GM18508 (cell line): ENCODE data around the gene CPNE1.
"Not testable (repeated sequence)": the region's sequence is repeated elsewhere in the genome, so short reads cannot be mapped to it uniquely, and the experiment has no call there.

Source experiments
- ATAC-seq: cut with Tn5 transposase; IDR thresholded peaks from one replicate; pipeline ENCODE4 v1.9.1; 2021; ENCODE audit warnings: moderate number of reproducible peaks; ENCODE audit not compliant: insufficient read depth, unreplicated experiment

The CPNE1 gene

DNA sequence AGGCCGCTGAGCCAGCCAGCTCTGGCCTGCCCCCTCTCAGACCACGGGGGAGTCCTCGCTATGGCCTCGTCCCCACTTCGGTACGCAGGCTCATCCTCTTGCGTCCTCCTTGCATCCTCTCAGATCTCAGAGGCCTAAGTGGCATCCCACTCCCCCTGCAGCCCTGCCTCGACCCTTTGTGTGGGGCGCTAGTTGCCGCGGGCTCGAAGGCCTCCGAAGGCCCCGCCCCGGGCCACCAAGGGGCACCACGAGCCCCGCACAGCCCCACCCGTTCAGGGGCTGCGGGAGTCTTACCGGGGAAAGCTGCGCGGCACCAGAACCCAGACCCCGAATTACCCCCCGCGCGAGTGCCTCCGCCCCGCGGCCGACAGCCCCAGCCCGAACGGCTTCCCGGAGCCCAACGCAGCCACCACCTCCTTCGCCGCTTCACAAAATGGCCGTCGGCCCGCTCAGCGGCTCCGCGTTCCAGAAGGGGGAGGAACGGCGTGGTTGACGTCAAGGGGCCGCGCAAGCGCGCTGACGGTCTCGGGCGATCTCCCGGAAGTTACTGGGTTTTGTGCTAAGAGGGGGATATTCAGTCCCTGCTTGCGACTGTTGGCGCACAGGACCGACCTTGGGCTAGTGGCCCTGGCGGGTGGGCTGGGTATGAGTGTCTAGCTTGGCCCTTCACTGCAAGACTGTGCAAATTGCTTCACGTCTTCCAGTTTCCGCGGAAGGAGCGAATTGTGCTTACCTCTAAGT lies at the start of gene CPNE1, which contains the start of gene RBM12:
Gene CPNE1 (minus strand): TSS at position 435 of the 741 bp plus-strand sequence. CDS start 31,977 bp downstream, outside the sequence.
Gene RBM12 (minus strand): TSS at position 435 of the 741 bp plus-strand sequence. CDS start 9,578 bp downstream, outside the sequence.
- no peak for ATAC-seq

DNA sequence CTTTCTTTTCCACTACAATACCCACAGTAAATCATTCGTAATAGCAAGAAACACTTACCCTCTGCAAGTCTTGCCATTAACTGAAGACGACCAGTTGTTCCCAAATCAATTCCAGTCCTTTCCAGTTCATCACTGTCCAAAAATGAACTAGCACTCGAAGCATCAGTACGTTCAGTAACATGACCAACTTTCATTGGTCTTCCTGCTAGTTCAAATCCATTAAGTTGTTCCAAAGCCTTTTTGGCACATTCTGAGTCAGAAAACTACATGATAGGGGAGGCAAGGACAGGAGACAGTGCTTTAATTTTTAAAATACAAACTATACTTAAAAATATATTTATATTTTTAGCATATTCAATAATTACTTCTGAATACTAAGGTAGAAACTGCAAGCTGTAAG lies 49.4 kb upstream of the CPNE1 start:
- no peak for ATAC-seq

DNA sequence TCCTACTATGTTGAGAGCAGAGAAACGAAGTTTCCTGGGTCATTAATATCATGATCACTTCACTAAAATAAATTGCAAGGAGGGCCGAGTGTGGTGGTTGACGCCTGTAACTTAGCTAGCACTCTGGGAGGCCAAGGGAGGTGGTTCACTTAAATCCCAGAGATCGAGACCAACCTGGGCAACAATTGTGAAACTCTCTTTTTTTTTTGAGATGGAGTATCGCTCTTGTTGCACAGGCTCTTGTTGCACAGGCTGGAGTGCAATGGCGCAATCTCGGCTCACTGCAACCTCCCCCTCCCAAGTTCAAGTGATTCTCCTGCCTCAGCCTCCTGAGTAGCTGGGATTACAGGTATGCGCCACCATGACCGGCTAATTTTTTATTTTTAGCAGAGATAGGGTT lies 48.4 kb upstream of the CPNE1 start:
- not testable (repeated sequence) for ATAC-seq

DNA sequence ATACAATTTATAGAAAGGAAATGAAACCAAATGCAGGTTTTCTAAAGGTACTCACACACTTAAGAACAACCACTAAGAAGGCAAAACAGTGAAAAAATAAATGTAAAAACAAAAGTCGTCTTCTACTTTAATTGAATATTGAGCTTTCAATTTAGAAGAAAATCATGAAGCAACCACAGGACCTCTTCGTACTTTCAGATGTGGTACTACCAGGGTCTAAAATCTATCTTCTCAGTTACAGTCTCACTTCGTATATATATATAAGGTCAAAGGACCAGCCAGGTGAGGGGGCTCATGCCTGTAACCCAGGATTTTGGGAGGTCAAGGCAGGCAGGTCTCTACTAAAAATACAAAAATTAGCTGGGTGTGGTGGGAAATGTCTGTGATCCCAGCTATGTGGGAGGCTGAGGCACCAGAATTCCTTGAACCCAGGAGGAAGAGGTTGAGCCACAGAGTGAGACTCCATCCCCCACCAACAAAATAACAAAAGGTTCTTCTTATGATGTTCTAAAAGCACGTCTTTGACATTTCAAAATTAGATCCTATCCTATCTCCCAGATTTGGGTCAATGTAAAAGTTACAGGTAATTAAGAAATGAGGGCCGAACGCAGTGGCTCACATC lies 47.0 kb upstream of the CPNE1 start:
- no peak for ATAC-seq

DNA sequence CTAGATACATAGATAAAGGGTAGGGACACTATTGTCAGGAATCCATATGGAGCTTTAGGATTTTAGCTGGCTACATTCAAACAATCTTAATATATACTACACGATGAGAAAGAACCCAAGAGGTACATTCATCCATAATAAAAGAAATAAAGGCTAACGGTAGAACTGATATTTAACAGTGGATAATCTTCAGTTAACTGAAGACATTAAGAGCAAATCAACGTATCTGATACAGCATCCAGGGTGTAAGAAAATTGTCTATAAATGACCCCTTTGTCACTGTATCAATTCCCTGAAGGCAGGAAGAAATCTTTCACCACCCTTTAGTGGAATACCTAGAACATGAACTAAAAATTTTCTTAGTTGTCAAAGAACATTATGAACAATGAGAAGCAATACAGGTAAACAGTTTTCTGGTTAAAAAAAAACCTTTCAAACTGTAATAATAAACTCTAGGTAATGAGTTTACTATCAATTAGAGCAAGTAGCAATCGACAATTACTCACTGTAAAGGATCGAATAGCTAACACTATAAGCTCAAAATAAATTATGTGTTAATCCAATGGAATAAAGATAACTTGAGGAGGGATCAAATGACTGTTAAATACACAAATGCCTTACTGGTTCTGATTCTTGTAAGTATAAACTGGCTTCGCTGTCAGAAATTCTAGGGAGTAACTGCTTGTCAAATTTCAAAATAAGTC lies 46.3 kb upstream of the CPNE1 start:
- ATAC-seq: no peak

DNA sequence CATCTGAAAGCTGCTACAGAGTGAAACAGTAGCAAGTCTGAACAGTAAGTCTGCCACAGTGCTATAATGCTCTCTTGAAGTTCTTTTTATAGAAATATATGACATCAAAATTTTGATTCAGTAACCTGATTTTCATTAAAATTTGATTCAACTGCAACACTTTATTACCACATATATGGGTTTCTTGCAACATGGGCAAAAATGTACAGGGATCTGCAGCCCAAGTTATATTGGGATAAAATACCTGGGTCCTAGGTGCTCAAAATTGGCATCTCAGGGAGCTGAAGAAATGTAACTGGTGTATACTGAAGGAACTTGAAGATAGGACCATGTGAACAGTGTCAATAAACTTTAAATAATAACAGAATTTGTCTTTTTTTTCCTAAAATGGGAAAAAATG lies 45.3 kb upstream of the CPNE1 start:
- ATAC-seq: no peak

DNA sequence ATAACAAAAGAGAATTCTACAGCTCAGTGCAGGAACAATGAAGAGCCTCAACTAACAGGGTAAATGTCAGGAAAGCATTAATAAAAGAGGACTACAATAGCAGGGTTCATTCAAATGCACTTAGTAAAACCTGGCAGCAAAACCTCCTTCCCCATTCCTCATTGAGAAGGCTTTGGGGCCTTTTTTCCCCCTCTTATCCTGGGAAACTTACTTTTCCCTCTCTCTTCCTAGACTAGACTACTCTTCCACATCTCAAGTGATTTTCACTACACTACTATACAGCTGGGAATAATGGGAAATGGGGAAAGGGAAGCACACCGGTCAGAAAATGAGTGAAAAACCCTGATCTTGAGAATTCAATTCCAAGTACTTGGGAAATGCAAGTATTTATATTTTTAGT lies 44.6 kb upstream of the CPNE1 start:
- ATAC-seq: no peak

DNA sequence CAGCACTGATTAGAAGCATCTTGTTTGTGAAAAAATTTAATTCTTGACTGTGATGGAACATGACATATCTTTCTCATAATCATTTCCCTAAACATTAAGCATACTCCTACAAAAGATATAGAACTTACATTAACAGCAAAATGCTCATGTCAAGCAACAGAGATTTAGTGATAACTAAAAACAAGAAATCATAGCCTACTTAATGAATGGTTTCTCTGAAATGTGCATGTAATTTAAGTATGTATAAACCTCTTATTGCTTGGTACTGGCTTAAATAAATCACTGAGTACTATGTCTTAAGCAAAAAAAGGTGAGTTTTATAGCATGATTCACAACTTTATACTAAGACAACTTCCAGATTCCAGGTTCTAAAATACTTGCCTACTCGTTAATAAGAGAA lies 43.8 kb upstream of the CPNE1 start:
- no peak for ATAC-seq

DNA sequence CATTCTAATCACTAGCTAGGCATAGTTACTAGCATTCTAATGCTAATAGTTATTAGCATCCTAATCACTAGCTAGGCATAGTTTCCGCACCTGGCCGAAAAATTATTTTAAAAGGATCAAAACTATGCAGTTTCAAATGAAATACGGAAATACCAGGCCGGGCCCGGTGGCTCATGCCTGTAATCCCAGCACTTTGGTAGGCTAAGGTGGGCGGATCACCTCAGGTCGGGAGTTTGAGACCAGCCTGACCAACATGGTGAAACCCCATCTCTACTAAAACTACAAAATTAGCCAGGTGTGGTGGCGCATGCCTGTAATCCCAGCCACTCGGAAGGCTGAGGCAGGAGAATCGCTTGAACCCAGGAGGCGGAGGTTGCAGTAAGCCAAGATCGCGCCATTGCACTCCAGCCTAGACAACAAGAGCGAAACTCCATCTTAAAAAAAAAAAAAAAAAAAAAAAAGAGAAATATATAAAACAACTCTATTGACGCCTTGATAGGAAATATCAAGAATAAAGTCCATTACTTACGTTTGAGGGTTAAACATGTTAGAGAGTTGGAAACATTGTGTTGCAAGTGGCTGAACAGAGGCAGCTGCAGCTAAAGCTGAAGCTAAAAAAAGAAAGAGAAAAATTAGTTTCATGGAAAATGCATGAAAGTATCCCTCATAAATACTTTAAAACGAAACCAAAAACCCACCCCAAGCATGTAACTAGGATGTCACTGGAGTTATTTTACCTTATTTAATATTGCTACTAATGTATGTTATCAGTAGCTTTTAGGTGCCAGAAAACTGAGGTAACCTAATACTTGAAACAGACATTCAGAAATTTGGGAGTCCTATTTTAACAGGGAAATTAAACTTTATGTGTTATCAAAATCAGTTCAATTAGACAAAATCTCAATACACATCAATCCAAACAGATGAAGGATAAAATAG lies 42.2 kb upstream of the CPNE1 start:
- ATAC-seq: not testable (repeated sequence)

DNA sequence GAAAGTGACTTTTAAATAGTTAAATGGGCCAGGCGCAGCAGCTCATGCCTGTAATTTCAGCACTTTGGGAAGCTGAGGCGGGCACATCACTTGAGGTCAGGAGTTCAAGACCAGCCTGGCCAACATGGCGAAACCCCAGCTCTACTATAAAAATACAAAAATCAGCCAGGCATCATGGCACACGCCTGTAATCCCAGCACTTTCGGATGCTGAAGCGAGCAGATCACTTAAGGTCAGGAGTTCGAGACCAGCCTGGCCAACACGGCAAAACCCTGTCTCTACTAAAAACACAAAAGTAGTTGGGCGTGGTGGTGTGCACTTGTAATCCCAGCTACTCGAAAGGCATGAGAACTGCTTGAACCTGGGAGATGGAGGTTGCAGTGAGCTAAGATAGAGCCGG lies 41.2 kb upstream of the CPNE1 start:
- not testable (repeated sequence) for ATAC-seq

DNA sequence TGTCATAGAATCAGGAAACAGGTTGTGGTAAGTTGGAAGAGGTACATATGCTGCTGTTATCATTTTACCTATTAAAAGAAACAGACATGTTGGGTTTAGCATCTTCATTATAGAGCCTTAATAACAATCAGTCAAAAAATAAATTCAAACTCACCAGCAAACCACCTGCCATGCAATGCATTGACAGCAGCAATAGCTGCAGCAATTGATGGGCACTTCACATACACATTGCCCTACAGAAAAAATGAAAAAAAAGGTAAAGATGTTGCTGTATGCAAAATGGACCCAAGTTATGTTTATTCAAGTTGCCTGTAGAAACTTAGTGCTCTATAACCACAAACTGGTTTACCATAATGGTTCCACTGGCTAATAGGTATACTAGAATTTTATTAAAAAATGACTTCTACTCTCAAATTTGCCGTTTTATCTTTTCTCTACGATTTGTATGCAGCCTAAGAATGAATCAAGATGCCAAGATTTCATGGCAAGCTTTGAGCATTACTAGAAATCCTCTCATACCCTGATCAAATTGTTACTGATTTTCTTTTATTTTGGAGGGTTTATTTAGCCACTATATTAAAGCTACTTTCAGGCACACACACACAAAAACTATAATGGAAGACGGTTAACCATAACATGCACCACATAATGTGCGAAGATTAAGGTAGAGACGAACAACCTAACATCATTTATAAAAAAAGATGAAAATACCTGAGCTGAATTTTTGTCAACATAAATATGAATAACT lies 40.0 kb upstream of the CPNE1 start:
- no peak for ATAC-seq

DNA sequence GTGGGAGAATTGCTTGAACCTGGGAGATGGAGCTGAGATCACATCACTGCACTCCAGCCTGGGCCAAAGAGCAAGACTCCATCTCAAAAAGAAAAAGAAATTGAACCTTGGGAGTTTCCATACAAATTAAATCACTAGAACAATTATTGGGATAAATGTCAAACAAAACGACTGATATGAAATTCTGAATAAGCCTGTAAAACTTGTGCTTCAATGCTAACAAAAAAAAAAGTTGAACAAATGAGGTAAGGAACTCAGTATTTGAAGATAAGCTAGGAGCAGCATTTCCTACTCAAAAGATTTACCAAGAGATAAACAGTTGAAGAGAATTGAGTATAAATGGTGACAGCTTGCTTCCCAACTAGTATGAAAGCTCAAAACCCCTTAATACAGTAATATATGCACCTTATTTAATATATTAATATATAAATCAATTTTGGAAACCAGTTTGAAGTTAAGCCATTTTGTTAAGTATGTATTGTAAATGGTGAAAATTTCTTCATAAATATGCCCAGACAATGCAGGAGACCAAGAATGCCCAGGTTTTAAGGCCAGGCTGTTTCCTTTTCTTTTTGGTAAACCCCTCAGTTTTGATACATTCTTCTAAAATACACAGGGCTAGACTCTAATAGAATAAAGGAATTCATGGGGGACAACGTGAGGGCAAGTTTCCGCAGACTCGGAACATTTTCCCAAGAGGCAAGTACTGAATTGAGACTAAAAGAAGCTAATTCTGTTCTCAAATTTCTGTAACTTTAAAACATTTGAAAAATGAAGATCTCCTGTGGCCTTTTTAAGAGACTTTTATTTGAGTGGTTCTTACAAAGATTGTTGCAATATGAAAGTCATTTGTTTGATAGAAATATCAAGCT lies 38.4 kb upstream of the CPNE1 start:
- no peak for ATAC-seq

DNA sequence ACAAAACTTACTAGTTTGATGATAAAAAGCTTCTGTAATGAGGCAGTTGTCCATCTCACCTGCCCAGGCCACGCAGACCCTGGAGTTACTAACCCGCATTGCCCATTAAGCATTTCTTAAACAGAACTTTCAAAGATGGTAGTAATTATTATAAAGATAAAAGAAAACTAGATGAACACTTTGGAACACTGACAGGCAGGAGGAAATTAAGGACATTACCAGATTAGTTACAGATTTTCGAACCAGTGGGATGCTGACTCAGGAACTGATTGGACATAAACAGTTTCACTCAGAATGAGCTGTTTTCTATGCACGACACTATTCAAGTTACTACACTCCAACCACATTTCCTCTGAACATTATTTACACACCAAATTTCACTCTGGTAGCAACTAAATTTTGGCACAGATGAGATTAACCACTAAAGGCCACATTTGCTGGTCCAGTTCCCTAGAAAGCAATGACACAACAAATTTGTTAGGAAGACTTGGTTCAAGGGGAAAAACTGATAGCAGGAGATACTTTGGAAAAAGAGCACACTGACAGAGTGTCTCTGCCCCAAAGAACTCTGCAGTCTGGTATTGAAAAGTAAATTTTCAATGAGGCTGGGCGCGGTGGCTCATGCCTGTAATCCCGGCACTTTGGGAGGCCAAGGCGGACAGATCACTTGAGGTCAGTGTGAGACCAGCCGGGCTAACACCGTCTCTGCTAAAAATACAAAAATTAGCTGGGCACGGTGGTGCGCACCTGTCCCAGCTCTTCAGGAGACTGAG lies 37.5 kb upstream of the CPNE1 start:
- ATAC-seq: no peak

DNA sequence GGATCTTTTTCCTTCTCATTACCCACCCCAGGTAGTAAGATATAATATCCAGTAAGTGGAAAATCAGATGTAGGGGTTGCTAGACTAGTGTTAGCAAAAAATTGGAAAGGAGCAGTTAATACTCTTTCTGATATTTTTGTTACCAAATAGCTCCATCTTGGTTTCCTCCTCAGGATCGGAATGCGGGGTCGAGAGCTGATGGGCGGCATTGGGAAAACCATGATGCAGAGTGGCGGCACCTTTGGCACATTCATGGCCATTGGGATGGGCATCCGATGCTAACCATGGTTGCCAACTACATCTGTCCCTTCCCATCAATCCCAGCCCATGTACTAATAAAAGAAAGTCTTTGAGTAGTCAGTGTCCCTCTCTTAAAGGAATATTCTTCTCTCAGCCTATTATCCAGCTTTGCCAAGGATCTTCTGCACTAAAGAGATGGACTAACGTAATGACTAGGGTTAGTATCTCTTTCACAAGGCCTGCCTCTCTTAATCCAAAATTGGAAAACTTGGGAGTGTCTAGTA lies 36.0 kb upstream of the CPNE1 start:
- no peak for ATAC-seq

DNA sequence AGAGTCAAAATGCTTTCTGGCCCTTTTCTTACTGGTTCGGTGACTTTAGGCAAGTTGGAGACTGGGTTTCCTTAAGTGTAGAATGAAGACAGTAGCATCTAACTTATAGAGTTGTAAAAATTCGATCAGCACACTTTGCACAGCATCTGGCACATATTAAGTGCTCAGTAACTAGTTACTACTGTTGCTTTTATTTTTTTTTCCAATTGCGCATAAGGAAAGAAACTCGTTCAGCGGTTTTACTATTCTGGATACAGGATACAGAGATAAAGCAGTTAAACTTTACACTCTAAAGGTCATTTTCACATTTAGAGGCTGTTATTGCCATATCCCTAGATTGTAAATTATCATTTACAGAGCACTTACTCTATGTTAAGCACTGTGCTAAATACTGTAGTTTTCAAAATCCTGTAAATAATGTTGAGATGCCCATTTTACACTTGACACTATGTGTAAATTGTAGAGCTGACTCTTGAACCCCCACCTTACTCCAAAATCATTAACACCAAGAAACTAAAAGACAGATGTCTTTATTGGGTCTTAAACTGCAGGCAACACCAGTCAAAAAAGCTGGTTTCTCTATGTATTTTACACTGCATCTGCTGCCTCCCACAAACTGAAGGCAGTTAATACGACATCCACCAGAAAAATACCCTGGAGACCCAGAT lies 35.4 kb upstream of the CPNE1 start:
- no peak for ATAC-seq

DNA sequence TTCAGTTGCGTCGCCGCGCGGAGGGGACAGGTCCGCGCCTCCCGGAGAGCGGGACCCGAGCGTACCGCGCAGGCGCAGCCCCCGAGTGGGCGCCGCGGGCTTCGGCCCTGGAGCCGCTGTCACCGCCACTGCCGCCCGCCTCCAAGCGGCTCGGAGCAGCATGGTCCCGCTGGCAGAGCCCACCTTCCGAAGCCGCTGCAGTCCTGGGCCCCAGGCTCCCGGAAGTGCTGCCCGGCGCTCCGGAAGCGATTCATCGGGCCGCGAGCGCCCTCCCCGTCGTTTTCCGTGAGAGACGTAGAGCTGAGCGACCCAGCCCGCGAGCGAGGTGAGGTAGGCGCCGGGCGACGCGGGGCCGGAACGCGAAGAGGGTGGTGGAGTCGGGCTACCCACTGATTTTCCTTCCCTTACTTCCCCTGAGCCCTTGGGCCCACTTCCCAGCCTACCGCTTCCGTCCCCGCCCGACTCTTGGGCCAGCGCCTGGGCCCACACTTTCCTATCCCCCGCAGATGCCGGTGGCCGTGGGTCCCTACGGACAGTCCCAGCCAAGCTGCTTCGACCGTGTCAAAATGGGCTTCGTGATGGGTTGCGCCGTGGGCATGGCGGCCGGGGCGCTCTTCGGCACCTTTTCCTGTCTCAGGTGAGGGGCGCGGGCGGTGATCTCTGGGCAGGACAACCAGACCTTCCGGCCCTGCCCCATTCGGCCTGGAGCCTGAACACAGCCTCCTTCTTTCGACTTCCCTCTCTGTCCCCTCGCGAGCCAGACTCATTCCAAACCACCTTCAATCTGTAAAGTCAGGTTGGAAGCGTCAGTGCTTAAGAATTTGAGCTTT lies 34.6 kb upstream of the CPNE1 start, which contains the start of the genes NFS1 and ROMO1:
Gene NFS1 (minus strand): TSS at position 226 of the 830 bp plus-strand sequence. CDS start 64 bp downstream, at position 162.
Gene ROMO1 (plus strand): TSS at position 279 of the 830 bp plus-strand sequence. CDS start 228 bp downstream, at position 507.
- no peak for ATAC-seq
